NCI-H2171 treated with DMSO at 0.1 percent for 48 hours (cell line): Measurements from ENCODE around the gene SNRNP70.
"Not testable (repeated sequence)": the region's sequence is repeated elsewhere in the genome, so short reads cannot be mapped to it uniquely, and the experiment has no call there.

Experiments
- DNase-seq: peaks from one replicate; lab custom pipeline; 2025; lab: John Stamatoyannopoulos, UW

Gene SNRNP70

GRCh38 chr19:49085020-49085867, at the start of gene SNRNP70:
SNRNP70 (plus strand) TSS chr19:49085451; CDS start chr19:49086415, 964 bp downstream.
- DNase-seq: peak; percentile 99

- DNase-seq: peak; percentile 68
Observed at GRCh38 chr19:49036815-49037214, 48.4 kb upstream of the SNRNP70 start, which contains the start of gene CGB1. CGB1 (minus strand) TSS chr19:49036895; CDS start chr19:49036711, 184 bp downstream.

- DNase-seq: not testable (repeated sequence)
Observed at GRCh38 chr19:49038111-49038510, 47.1 kb upstream of the SNRNP70 start.

GRCh38 chr19:49038557-49039276, 46.5 kb upstream of the SNRNP70 start:
- not testable (repeated sequence) for DNase-seq

GRCh38 chr19:49039736-49040135, 45.5 kb upstream of the SNRNP70 start:
- not testable (repeated sequence) for DNase-seq

GRCh38 chr19:49042177-49042576, 43.1 kb upstream of the SNRNP70 start:
- no peak for DNase-seq

GRCh38 chr19:49042666-49043065, 42.6 kb upstream of the SNRNP70 start:
- not testable (repeated sequence) for DNase-seq

- not testable (repeated sequence) for DNase-seq
Observed at GRCh38 chr19:49043548-49043947, 41.7 kb upstream of the SNRNP70 start, which contains the start of gene CGB5. CGB5 (plus strand) TSS chr19:49043848; CDS start chr19:49044210, 362 bp downstream.

- not testable (repeated sequence) for DNase-seq
Observed at GRCh38 chr19:49049011-49049410, 36.2 kb upstream of the SNRNP70 start, which contains the start of gene CGB8. CGB8 (minus strand) TSS chr19:49049111; CDS start chr19:49048739, 372 bp downstream.

GRCh38 chr19:49049834-49050233, 35.4 kb upstream of the SNRNP70 start:
- not testable (repeated sequence) for DNase-seq

GRCh38 chr19:49050376-49051033, 34.7 kb upstream of the SNRNP70 start:
- not testable (repeated sequence) for DNase-seq

- peak; percentile 28 for DNase-seq
Observed at GRCh38 chr19:49056101-49056901, 28.9 kb upstream of the SNRNP70 start.

- DNase-seq: not testable (repeated sequence)
Observed at GRCh38 chr19:49056902-49057596, 28.2 kb upstream of the SNRNP70 start.

GRCh38 chr19:49057636-49058234, 27.5 kb upstream of the SNRNP70 start, which contains the start of gene CGB7:
CGB7 (minus strand) TSS chr19:49057749; CDS start chr19:49055375, 2,374 bp downstream.
- DNase-seq: no peak

GRCh38 chr19:49058562-49058961, 26.7 kb upstream of the SNRNP70 start:
- no peak for DNase-seq

- no peak for DNase-seq
Observed at GRCh38 chr19:49059053-49059452, 26.2 kb upstream of the SNRNP70 start.

GRCh38 chr19:49061000-49061399, 24.3 kb upstream of the SNRNP70 start:
- no peak for DNase-seq

- no peak for DNase-seq
Observed at GRCh38 chr19:49061445-49061844, 23.8 kb upstream of the SNRNP70 start.

- DNase-seq: peak; percentile 6
Observed at GRCh38 chr19:49064029-49064629, 21.1 kb upstream of the SNRNP70 start.
